HG03108 (cell line): ENCODE results near the gene AKAP1.

Source experiments
- ATAC-seq: cut with Tn5 transposase; IDR thresholded peaks from one replicate; pipeline ENCODE4 v1.9.1; 2021; ENCODE audit warnings: moderate library complexity; ENCODE audit not compliant: unreplicated experiment

Gene AKAP1

GRCh38 chr17:57125406-57125805 is 40.4 kb downstream of the AKAP1 start:
- ATAC-seq: no peak

GRCh38 chr17:57125866-57126265 is 40.8 kb downstream of the AKAP1 start:
- no peak for ATAC-seq

GRCh38 chr17:57130708-57131461 is 45.8 kb downstream of the AKAP1 start:
- no peak for ATAC-seq

GRCh38 chr17:57132663-57133062 is 47.6 kb downstream of the AKAP1 start:
- ATAC-seq: no peak

GRCh38 chr17:57133486-57133885 is 48.4 kb downstream of the AKAP1 start:
- ATAC-seq: no peak

GRCh38 chr17:57135026-57135788 is 50.2 kb downstream of the AKAP1 start:
- ATAC-seq: no peak

- ATAC-seq: no peak
Measured at GRCh38 chr17:57135789-57136291, 50.8 kb downstream of the AKAP1 start.

GRCh38 chr17:57136355-57136754 is 51.3 kb downstream of the AKAP1 start:
- no peak for ATAC-seq

- ATAC-seq: no peak
Measured at GRCh38 chr17:57138030-57138911, 53.2 kb downstream of the AKAP1 start.

- ATAC-seq: no peak
Measured at GRCh38 chr17:57138956-57139576, 54.0 kb downstream of the AKAP1 start.

GRCh38 chr17:57140316-57140715 is 55.3 kb downstream of the AKAP1 start:
- no peak for ATAC-seq

- ATAC-seq: no peak
Measured at GRCh38 chr17:57142925-57143324, 57.9 kb downstream of the AKAP1 start.

GRCh38 chr17:57143361-57143760 is 58.3 kb downstream of the AKAP1 start:
- no peak for ATAC-seq

- no peak for ATAC-seq
Measured at GRCh38 chr17:57143919-57144318, 58.9 kb downstream of the AKAP1 start.

GRCh38 chr17:57144567-57144966 is 59.5 kb downstream of the AKAP1 start:
- ATAC-seq: no peak

GRCh38 chr17:57145347-57145746 is 60.3 kb downstream of the AKAP1 start:
- ATAC-seq: no peak

GRCh38 chr17:57146273-57146672 is 61.2 kb downstream of the AKAP1 start:
- no peak for ATAC-seq

- no peak for ATAC-seq
Measured at GRCh38 chr17:57151798-57152197, 66.8 kb downstream of the AKAP1 start.

- no peak for ATAC-seq
Measured at GRCh38 chr17:57152967-57153528, 68.0 kb downstream of the AKAP1 start.

- ATAC-seq: no peak
Measured at GRCh38 chr17:57154921-57155320, 69.9 kb downstream of the AKAP1 start.
